22Rv1 (cell line): ENCODE data around the gene CEBPB.

Source experiments
- H3K27ac ChIP-seq: fragments of 450-650 bp; 2 replicates; pipeline ENCODE4 v1.5.1; 2017
- ZFX ChIP-seq: fragments of 450-650 bp; IDR thresholded peaks from 2 replicates; pipeline ENCODE4 v1.6.1; 2017; ENCODE audit warnings: antibody characterized with exemption, borderline replicate concordance
- TF ChIP-seq, protein P1 (sequence below): fragments of 450-650 bp; IDR thresholded peaks from 2 replicates; pipeline ENCODE4 v1.5.1; 2017; ENCODE audit warnings: mild to moderate bottlenecking

The CEBPB gene

GRCh38 chr20:50191065-50191543, 474 bp downstream of the CEBPB start:
- peak overlapping the region; percentile 98 for H3K27ac ChIP-seq
- TF ChIP-seq, protein P1, sequence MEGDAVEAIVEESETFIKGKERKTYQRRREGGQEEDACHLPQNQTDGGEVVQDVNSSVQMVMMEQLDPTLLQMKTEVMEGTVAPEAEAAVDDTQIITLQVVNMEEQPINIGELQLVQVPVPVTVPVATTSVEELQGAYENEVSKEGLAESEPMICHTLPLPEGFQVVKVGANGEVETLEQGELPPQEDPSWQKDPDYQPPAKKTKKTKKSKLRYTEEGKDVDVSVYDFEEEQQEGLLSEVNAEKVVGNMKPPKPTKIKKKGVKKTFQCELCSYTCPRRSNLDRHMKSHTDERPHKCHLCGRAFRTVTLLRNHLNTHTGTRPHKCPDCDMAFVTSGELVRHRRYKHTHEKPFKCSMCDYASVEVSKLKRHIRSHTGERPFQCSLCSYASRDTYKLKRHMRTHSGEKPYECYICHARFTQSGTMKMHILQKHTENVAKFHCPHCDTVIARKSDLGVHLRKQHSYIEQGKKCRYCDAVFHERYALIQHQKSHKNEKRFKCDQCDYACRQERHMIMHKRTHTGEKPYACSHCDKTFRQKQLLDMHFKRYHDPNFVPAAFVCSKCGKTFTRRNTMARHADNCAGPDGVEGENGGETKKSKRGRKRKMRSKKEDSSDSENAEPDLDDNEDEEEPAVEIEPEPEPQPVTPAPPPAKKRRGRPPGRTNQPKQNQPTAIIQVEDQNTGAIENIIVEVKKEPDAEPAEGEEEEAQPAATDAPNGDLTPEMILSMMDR: no peak
- no peak for TF ChIP-seq ZFX

DNA sequence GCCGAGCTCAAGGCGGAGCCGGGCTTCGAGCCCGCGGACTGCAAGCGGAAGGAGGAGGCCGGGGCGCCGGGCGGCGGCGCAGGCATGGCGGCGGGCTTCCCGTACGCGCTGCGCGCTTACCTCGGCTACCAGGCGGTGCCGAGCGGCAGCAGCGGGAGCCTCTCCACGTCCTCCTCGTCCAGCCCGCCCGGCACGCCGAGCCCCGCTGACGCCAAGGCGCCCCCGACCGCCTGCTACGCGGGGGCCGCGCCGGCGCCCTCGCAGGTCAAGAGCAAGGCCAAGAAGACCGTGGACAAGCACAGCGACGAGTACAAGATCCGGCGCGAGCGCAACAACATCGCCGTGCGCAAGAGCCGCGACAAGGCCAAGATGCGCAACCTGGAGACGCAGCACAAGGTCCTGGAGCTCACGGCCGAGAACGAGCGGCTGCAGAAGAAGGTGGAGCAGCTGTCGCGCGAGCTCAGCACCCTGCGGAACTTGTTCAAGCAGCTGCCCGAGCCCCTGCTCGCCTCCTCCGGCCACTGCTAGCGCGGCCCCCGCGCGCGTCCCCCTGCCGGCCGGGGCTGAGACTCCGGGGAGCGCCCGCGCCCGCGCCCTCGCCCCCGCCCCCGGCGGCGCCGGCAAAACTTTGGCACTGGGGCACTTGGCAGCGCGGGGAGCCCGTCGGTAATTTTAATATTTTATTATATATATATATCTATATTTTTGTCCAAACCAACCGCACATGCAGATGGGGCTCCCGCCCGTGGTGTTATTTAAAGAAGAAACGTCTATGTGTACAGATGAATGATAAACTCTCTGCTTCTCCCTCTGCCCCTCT, 1.1 kb downstream of the CEBPB start:
- TF ChIP-seq, protein P1: peak; percentile 38
- TF ChIP-seq ZFX: no peak
- peak overlapping the region; percentile 98 for H3K27ac ChIP-seq

DNA sequence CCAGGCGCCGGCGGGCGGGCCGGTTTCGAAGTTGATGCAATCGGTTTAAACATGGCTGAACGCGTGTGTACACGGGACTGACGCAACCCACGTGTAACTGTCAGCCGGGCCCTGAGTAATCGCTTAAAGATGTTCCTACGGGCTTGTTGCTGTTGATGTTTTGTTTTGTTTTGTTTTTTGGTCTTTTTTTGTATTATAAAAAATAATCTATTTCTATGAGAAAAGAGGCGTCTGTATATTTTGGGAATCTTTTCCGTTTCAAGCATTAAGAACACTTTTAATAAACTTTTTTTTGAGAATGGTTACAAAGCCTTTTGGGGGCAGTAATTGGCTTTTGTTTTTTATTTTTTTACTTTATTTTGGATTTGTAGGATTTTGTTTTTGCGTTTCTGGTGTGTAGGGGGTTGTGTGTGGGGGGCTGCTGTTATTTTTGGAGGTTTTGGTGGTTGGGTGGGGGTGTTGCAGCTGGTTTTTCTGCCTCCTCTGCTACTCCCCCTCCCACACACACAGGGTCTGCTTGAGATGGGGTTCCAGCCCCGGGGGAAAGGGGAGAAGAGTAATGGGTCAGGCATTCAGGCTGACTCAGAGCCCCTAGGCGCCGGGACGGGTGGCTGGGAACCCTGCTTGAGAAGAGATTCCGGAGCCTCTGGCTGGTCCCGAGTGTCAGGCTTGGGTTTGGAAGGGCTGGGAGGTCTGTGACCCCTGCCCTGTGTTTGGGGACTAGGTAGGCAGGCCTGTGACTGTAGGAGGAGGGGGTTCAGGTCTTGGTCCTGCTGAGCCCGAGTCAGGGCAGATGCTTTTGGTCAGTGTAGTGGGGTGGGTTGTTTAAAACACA, 2.0 kb downstream of the CEBPB start:
- H3K27ac ChIP-seq: peak overlapping the region; percentile 98
- no peak for TF ChIP-seq ZFX
- TF ChIP-seq, protein P1: no peak

GRCh38 chr20:50193199-50193835, 2.7 kb downstream of the CEBPB start:
- no peak for TF ChIP-seq ZFX
- TF ChIP-seq, protein P1: no peak
- peak overlapping the region; percentile 98 for H3K27ac ChIP-seq

- H3K27ac ChIP-seq: peak overlapping the region; percentile 25
- TF ChIP-seq, protein P1: no peak
- TF ChIP-seq ZFX: no peak
These were observed 3.3 kb downstream of the CEBPB start for GRCh38 chr20:50193836-50194421.

DNA sequence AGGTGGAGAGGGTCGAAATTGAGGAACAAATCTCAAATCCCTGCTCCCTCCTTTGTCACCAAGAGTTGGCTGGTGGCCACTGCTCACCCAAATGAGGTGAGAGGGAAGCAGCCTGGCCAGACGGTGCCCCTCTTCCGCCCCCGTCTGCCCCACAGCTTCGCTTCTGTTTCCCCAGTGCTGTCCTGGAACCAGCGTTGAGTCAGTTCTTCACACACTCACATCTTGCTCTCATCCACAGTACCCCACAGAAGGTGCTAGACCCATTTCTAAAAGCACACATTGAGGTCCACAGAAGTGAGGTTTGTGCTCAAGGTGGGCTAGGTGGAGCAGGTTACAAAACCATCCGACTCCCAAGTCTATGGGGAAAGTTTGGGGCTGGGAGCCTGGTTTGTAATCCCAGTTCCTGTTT, 3.8 kb downstream of the CEBPB start:
- no peak for TF ChIP-seq ZFX
- peak overlapping the region; percentile 25; the same call in 1 of the 2 replicates for H3K27ac ChIP-seq
